ENCODE data around the gene GJA9.

The GJA9 gene

DNA sequence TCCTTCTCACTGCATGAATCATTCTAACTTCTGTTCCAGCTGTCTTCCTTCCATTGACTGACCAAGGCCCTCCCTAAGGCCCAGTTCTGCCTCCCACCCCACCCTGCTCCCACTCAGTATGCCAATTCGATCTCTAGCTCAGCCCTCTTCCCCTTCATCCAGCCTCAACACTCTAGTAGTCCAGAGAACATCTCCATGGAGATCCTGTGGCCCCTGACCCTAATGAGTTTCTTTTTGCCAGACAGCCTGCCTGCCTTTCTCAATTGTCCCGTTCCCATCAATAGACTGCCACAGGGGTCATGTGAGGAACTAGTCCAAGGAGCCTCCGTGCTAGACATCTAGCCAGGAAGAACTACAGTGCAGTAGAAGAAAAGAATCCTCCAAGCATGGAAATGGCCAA is 48.2 kb downstream of the GJA9 start:
- TF ChIP-seq, protein P1, sequence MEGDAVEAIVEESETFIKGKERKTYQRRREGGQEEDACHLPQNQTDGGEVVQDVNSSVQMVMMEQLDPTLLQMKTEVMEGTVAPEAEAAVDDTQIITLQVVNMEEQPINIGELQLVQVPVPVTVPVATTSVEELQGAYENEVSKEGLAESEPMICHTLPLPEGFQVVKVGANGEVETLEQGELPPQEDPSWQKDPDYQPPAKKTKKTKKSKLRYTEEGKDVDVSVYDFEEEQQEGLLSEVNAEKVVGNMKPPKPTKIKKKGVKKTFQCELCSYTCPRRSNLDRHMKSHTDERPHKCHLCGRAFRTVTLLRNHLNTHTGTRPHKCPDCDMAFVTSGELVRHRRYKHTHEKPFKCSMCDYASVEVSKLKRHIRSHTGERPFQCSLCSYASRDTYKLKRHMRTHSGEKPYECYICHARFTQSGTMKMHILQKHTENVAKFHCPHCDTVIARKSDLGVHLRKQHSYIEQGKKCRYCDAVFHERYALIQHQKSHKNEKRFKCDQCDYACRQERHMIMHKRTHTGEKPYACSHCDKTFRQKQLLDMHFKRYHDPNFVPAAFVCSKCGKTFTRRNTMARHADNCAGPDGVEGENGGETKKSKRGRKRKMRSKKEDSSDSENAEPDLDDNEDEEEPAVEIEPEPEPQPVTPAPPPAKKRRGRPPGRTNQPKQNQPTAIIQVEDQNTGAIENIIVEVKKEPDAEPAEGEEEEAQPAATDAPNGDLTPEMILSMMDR (IDR thresholded peaks at IDR 0.05; ENCODE audit: control insufficient read depth, extremely low read depth, insufficient read depth), result no peak
- no peak for DNase-seq (ENCODE audit: low read depth)

DNA sequence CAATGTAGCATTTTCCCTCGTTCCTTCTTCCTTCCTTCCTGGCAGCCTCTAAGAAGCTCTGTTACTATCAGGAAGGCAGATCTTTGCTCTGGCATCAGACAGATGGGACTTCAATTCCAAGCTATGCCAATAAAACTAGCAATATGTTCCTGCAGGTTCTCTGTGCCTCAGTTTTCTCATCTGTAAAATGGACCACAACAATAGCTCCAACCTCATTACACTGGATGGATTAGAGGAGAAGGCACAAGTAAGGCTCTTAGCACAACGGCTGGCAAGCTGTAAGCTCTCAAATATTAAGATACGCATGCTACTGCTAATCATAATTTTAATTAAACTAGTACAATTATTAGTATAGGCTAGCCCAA is 49.0 kb downstream of the GJA9 start:
- TF ChIP-seq, protein P1 (IDR thresholded peaks at IDR 0.05; ENCODE audit: control insufficient read depth, extremely low read depth, insufficient read depth), result no peak
- H3K4me3 ChIP-seq (ENCODE audit: low read depth, low read length), result no peak overlapping the region
- DNase-seq (ENCODE audit: low read depth), result no peak

More for the DNA sequence above, 48.2 kb downstream of the GJA9 start:
- no peak overlapping the region for H3K4me3 ChIP-seq (ENCODE audit: low read depth, low read length)

- H3K4me3 ChIP-seq (ENCODE audit: low read depth, low read length), result no peak overlapping the region
- DNase-seq (ENCODE audit: low read depth), result no peak
- TF ChIP-seq, protein P1 (IDR thresholded peaks at IDR 0.05; ENCODE audit: control insufficient read depth, extremely low read depth, insufficient read depth), result no peak
Observed at GRCh38 chr1:38831731-38832369, 49.5 kb downstream of the GJA9 start.

- no peak overlapping the region for H3K4me3 ChIP-seq (ENCODE audit: low read depth, low read length)
- TF ChIP-seq, protein P1 (IDR thresholded peaks at IDR 0.05; ENCODE audit: control insufficient read depth, extremely low read depth, insufficient read depth), result no peak
Observed at GRCh38 chr1:38829368-38829767, 52.0 kb downstream of the GJA9 start.

DNA sequence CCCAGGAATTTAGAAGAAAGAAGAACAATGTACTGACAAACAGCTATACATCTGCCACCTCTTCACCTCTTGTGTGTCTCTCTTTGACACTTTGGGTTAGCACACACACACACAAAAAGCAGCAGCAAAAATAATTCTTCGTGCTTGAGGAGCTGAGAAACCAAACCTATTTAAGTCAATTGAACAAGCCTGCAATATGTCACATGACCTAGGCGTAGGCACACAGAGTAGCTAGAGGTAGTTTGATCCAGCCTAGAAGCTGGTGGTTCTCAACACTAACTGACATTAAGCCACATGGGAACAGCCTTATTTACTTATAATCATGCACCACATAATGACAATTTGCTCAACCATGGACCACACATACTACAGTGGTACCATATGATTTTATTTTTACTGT is 54.1 kb downstream of the GJA9 start:
- H3K4me3 ChIP-seq (ENCODE audit: low read depth, low read length), result no peak overlapping the region
- TF ChIP-seq, protein P1 (IDR thresholded peaks at IDR 0.05; ENCODE audit: control insufficient read depth, extremely low read depth, insufficient read depth), result no peak
- DNase-seq (ENCODE audit: low read depth), result no peak

More at GRCh38 chr1:38829368-38829767, 52.0 kb downstream of the GJA9 start:
- DNase-seq (ENCODE audit: low read depth), result no peak

DNA sequence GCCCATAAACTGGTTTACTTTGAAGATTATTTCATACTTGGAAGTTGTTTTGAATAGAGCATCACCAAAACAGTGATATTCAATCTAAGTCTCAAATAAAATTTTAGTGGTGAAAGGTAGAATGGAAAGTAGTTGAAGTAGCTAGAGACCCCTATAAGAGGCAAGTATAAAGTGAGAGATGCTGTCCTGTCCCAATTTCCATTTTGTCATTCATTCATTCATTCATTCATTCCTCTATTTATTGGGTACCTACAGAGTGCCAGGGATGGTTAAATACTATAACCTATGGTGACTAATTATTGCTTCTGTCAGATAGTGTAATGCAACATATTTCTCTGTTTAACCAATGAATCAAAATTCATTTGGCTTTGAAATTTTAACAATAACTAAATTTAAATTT is 54.5 kb downstream of the GJA9 start:
- no peak for DNase-seq (ENCODE audit: low read depth)
- H3K4me3 ChIP-seq (ENCODE audit: low read depth, low read length), result no peak overlapping the region
- TF ChIP-seq, protein P1 (IDR thresholded peaks at IDR 0.05; ENCODE audit: control insufficient read depth, extremely low read depth, insufficient read depth), result no peak

DNA sequence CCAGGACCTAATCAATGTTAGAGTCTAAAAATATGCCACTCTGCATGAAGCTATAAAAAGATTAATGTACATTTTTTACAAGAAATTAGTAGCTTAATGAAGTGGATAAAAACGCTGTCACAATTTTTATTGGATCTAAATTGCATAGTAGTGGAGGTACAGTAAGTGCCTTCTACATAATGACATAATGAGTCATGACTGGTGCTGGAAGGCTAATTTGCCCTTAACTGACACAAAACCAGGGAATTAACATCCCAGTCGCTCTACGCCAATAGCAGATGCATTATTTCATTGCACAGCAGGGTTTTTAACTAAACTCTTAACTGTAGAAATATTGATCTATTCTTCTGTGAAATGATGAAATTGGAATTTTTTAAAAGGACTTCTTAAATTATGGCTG is 55.1 kb downstream of the GJA9 start:
- TF ChIP-seq, protein P1 (IDR thresholded peaks at IDR 0.05; ENCODE audit: control insufficient read depth, extremely low read depth, insufficient read depth), result no peak
- H3K4me3 ChIP-seq (ENCODE audit: low read depth, low read length), result no peak overlapping the region
- DNase-seq (ENCODE audit: low read depth), result no peak

Measured in LNCaP clone FGC (cell line).